Lower leg skin (tissue), 4 donors: ENCODE results near the gene MAGEA11. TPM values are rescaled to one million over a fixed set of nuclear protein-coding genes. Genes with fewer than 3 reads are reported as not detected.

ENCODE experiments used
- DNase-seq, 2 donors: peaks; one replicate each; pipeline ENCODE4 v3.0.0-alpha.2; 2019; ENCODE audit warnings: low spot score in 2 of 2
- H3K4me3 ChIP-seq: fragments of 200-600 bp; sonication (generic); 2 replicates; pipeline ENCODE4 v1.5.1; 2017; ENCODE audit warnings: mild to moderate bottlenecking, low read depth; ENCODE audit not compliant: poor library complexity, severe bottlenecking
- CTCF ChIP-seq, 3 donors: fragments of 450-650 bp; IDR thresholded peaks; one replicate each; pipeline ENCODE4 v1.5.1; 2016; ENCODE audit warnings: antibody characterized with exemption in 3 of 3, mild to moderate bottlenecking in 3 of 3, moderate library complexity in 2 of 3
- POLR2A ChIP-seq, 2 donors: fragments of 450-650 bp; IDR thresholded peaks; one replicate each; pipeline ENCODE4 v1.6.1; 2016 to 2017; ENCODE audit warnings: antibody characterized with exemption in 2 of 2, mild to moderate bottlenecking in 1 of 2, moderate library complexity in 1 of 2
- WGBS, 2 donors: methylation state at CpG; one replicate each; pipeline ENCODE4 v1.1.5; 2018; 5-methylcytosine and 5-hydroxymethylcytosine counted together
- intact Hi-C: fragments of 100-400 bp; cut with DNase I; formaldehyde crosslinking; loops from one replicate; pipeline ENCODE4 v1.15.0; 2023; ENCODE audit warnings: low total_unique reads
- total RNA-seq, 4 donors: library from RNA; depleted of rRNA; stranded (reverse); fragments of >200 nt; gene quantifications; one replicate each; pipeline ENCODE4 v1.1.0, GENCODE V29; 2016

The MAGEA11 gene
- total RNA-seq, 4 donors from 2014 or later = 0.13 TPM; not detected in 3

- TF ChIP-seq CTCF (IDR thresholded peaks at IDR 0.05) (no peak), POLR2A (IDR thresholded peaks at IDR 0.05) (no peak)
- intact Hi-C loops = no loop called here
- DNase-seq = no peak
- 73 to 91% methylated on average over 4 to 5 of the region's 5 CpGs for WGBS, 2 donors
- H3K4me3 ChIP-seq = no peak overlapping the region
Measured at GRCh38 chrX:149704664-149705063, 7.2 kb upstream of the MAGEA11 start.

GRCh38 chrX:149707147-149707901 is 4.5 kb upstream of the MAGEA11 start:
- intact Hi-C loops = no loop called here
- DNase-seq = no peak
- WGBS, 2 donors = 66 to 69% methylated on average over 2 of the region's 2 CpGs
- no peak overlapping the region for H3K4me3 ChIP-seq
- no peak for TF ChIP-seq POLR2A (IDR thresholded peaks at IDR 0.05)
- TF ChIP-seq CTCF (IDR thresholded peaks at IDR 0.05) = no peak

GRCh38 chrX:149712831-149713230 is 971 bp downstream of the MAGEA11 start:
- intact Hi-C loops = no loop called here
- no peak overlapping the region for H3K4me3 ChIP-seq
- no peak for DNase-seq
- TF ChIP-seq POLR2A (IDR thresholded peaks at IDR 0.05) (no peak), CTCF (IDR thresholded peaks at IDR 0.05) (no peak)
- 89% methylated on average over 5 of the region's 5 CpGs; no CpG with 5 or more reads in 1 of the 2 donors for WGBS, 2 donors

- intact Hi-C loops = no loop called here
- no peak overlapping the region for H3K4me3 ChIP-seq
- DNase-seq = no peak
- WGBS, 2 donors = 63 to 68% methylated on average over 5 of the region's 5 CpGs
- TF ChIP-seq CTCF (IDR thresholded peaks at IDR 0.05) = no peak
- no peak for TF ChIP-seq POLR2A (IDR thresholded peaks at IDR 0.05)
Measured at GRCh38 chrX:149713279-149714050, 1.6 kb downstream of the MAGEA11 start.

GRCh38 chrX:149715468-149715867 is 3.6 kb downstream of the MAGEA11 start:
- 94 to 100% methylated on average over 1 to 2 of the region's 2 CpGs for WGBS, 2 donors
- TF ChIP-seq CTCF (IDR thresholded peaks at IDR 0.05) (no peak), POLR2A (IDR thresholded peaks at IDR 0.05) (no peak)
- H3K4me3 ChIP-seq = no peak overlapping the region
- intact Hi-C loops = no loop called here
- DNase-seq = no peak
